A549 treated with DMSO at 1 μM for 4 hours (cell line): ENCODE measurements around the gene FBXL16. TPM values are rescaled to one million over a fixed set of nuclear protein-coding genes. Genes with fewer than 3 reads are reported as not detected.

ENCODE experiments used
- total RNA-seq: library from RNA; stranded (reverse); fragments of 200-300 nt; extraction: Qiagen RNA extraction; gene quantifications from 5 replicates; pipeline ENCODE4 v1.2.3, GENCODE V29; 2022; ENCODE audit warnings: low read depth

FBXL16 gene
- total RNA-seq, 1 experiment from 2014 or later, result 2.5 TPM

Other genes starting within 250 kb of the FBXL16 start
- gene CAPN15, start 178.1 kb downstream of the FBXL16 start, total RNA-seq, result 53.0 to 84.9 TPM (median 71.0 TPM) in 5 replicates
- gene PRR35, start 145.4 kb downstream of the FBXL16 start, total RNA-seq, result 0.05 to 0.17 TPM (median 0.09 TPM) in 5 replicates
- 0.15 to 0.30 TPM (median 0.21 TPM) in 5 replicates for gene NHLRC4, start 138.8 kb downstream of the FBXL16 start, total RNA-seq
- 30.3 to 41.5 TPM (median 38.5 TPM) in 5 replicates for gene PIGQ, start 135.8 kb downstream of the FBXL16 start, total RNA-seq
- gene RAB40C, start 115.7 kb downstream of the FBXL16 start, total RNA-seq, result 12.6 to 20.4 TPM (median 17.2 TPM) in 5 replicates
- 0.13 to 0.23 TPM (median 0.16 TPM) in 5 replicates for gene WFIKKN1, start 74.8 kb downstream of the FBXL16 start, total RNA-seq
- gene METTL26, start 69.5 kb downstream of the FBXL16 start, total RNA-seq, result 85.8 to 135 TPM (median 124 TPM) in 5 replicates
- 25.3 to 44.8 TPM (median 38.3 TPM) in 5 replicates for gene MCRIP2, start 64.0 kb downstream of the FBXL16 start, total RNA-seq
- gene WDR90, start 56.4 kb downstream of the FBXL16 start, total RNA-seq, result 17.8 to 36.9 TPM (median 28.9 TPM) in 5 replicates
- 64.2 to 95.4 TPM (median 87.5 TPM) in 5 replicates for gene RHOT2, start 37.7 kb downstream of the FBXL16 start, total RNA-seq
- gene RHBDL1, start 30.1 kb downstream of the FBXL16 start, total RNA-seq, result 0.75 to 1.6 TPM (median 1.4 TPM) in 5 replicates
- 91.8 to 121 TPM (median 114 TPM) in 5 replicates for gene STUB1, start 25.4 kb downstream of the FBXL16 start, total RNA-seq
- 67.9 to 83.7 TPM (median 77.0 TPM) in 5 replicates for gene JMJD8, start 21.5 kb downstream of the FBXL16 start, total RNA-seq
- 4.7 to 6.4 TPM (median 6.0 TPM) in 5 replicates for gene WDR24, start 15.4 kb downstream of the FBXL16 start, total RNA-seq
- 79.7 to 194 TPM (median 166 TPM) in 5 replicates for gene METRN, start 9.3 kb upstream of the FBXL16 start, total RNA-seq
- gene ANTKMT, start 15.3 kb upstream of the FBXL16 start, total RNA-seq, result 26.6 to 61.4 TPM (median 50.6 TPM) in 5 replicates
- gene CCDC78, start 20.6 kb upstream of the FBXL16 start, total RNA-seq, result 3.6 to 6.4 TPM (median 5.5 TPM) in 5 replicates
- gene HAGHL, start 21.3 kb upstream of the FBXL16 start, total RNA-seq, result 15.6 to 20.5 TPM (median 17.4 TPM) in 5 replicates
- 18.9 to 25.8 TPM (median 23.7 TPM) in 5 replicates for gene CIAO3, start 35.2 kb upstream of the FBXL16 start, total RNA-seq
- 2.1 to 2.5 TPM (median 2.2 TPM) in 5 replicates for gene MSLN, start 54.9 kb upstream of the FBXL16 start, total RNA-seq
- gene RPUSD1, start 82.6 kb upstream of the FBXL16 start, total RNA-seq, result 34.1 to 56.4 TPM (median 47.4 TPM) in 5 replicates
- 13.3 to 26.7 TPM (median 24.8 TPM) in 5 replicates for gene CHTF18, start 82.8 kb upstream of the FBXL16 start, total RNA-seq
- not detected in 5 replicates for gene GNG13, start 94.9 kb upstream of the FBXL16 start, total RNA-seq